Stomach (tissue), 9 donors: Measurements from ENCODE around the gene IL17REL. TPM values are rescaled to one million over a fixed set of nuclear protein-coding genes. Genes with fewer than 3 reads are reported as not detected.
A peak's percentile ranks its signal among the peaks of the same experiment; 100 is the strongest.

Source experiments
- DNase-seq, 2 donors: peaks; one replicate each; pipeline versions ENCODE4 v3.0.0 to v3.0.0-alpha.2; 2013 to 2019
- H3K27ac ChIP-seq, 5 donors: fragments of 200-600 bp in 4 of 5; sonication (generic) in 4 of 5; one replicate each; pipeline ENCODE4 v1.5.1; 2013 to 2019; ENCODE audit warnings: mild to moderate bottlenecking in 1 of 5, moderate library complexity in 1 of 5
- H3K27me3 ChIP-seq, 3 donors: fragments of 200-600 bp; sonication (generic); one replicate each; pipeline ENCODE4 v1.5.1; 2017 to 2019; ENCODE audit warnings: mixed run types in 1 of 3
- H3K36me3 ChIP-seq, 4 donors: fragments of 200-600 bp; sonication (generic); 1 replicate in 3 of 4; 2 replicates in 1 of 4; pipeline ENCODE4 v1.5.1; 2016 to 2019
- H3K4me1 ChIP-seq, 4 donors: fragments of 200-600 bp; sonication (generic); one replicate each; pipeline ENCODE4 v1.5.1; 2016 to 2019
- H3K4me3 ChIP-seq, 4 donors: fragments of 200-600 bp; sonication (generic) in 3 of 4; one replicate each; pipeline ENCODE4 v1.5.1; 2016 to 2019; ENCODE audit warnings: mild to moderate bottlenecking in 1 of 4
- H3K9me3 ChIP-seq, 4 donors: fragments of 200-600 bp; sonication (generic); one replicate each; pipeline ENCODE4 v1.5.1; 2016 to 2019
- CTCF ChIP-seq, 7 experiments: fragments of 450-650 bp in 4 of 7; fragments of 200-600 bp in 3 of 7; sonication (generic) in 3 of 7; IDR thresholded peaks; one replicate each; pipeline ENCODE4 v1.5.1; 2016 to 2019; ENCODE audit warnings: antibody characterized with exemption in 7 of 7, control low read depth in 2 of 7, mild to moderate bottlenecking in 1 of 7
- EP300 ChIP-seq: sonication (generic); formaldehyde crosslinking; IDR thresholded peaks from one replicate; pipeline ENCODE4 v1.6.1; 2017; ENCODE audit warnings: antibody characterized with exemption
- POLR2A ChIP-seq, 4 donors: fragments of 450-650 bp; IDR thresholded peaks; one replicate each; pipeline ENCODE4 v1.6.1; 2016; ENCODE audit warnings: antibody characterized with exemption in 4 of 4, control low read depth in 2 of 4, mild to moderate bottlenecking in 1 of 4, moderate library complexity in 1 of 4
- POLR2AphosphoS5 ChIP-seq, 3 donors: sonication (generic); formaldehyde crosslinking; IDR thresholded peaks; one replicate each; pipeline ENCODE4 v1.6.1; 2016; ENCODE audit warnings: antibody characterized with exemption in 3 of 3
- WGBS, 5 donors: extraction: QIAGEN DNeasy Blood & Tissue Kit in 3 of 5; methylation state at CpG; one replicate each; pipeline versions ENCODE4 v1.1.5 to v1.1.7; 2013 to 2018; 5-methylcytosine and 5-hydroxymethylcytosine counted together
- intact Hi-C: fragments of 100-400 bp; cut with DNase I; formaldehyde crosslinking; loops from one replicate; pipeline ENCODE4 v1.15.1; 2023; ENCODE audit warnings: low total_unique reads
- polyA plus RNA-seq, 3 donors: library from polyadenylated mRNA; stranded (reverse); fragments of 200-250 nt; gene quantifications; one replicate each; pipeline ENCODE4 v1.2.3, GENCODE V29; 2013
- total RNA-seq, 5 donors: library from RNA; depleted of rRNA; stranded (reverse); fragments of >200 nt; gene quantifications; one replicate each; pipeline versions ENCODE4 v1.1.0 to v1.2.3, GENCODE V29; 2014 to 2016
- donor health status: healthy with polysubstance abuse.
- donor health status: Bipolar disorder and iron deficiency.
- donor health status: healthy.

The IL17REL gene
- total and polyA plus RNA-seq, 8 donors: 0.03 to 1.2 (median 0.89) TPM; not detected in 4

GRCh38 chr22:49955581-49956417 lies 56.8 kb downstream of the IL17REL start:
- no peak for DNase-seq
- Histone ChIP-seq H3K9me3 (no peaks in the 10 kb centered on the region), H3K4me1 (peaks cover 48 to 87% (median 81%) of the 10 kb centered on the region in 4 donors), H3K27ac (peak overlapping the region; percentile 94 to 98 (median 98)), H3K4me3 (no peak overlapping the region), H3K27me3 (no peaks in the 10 kb centered on the region), H3K36me3 (no peaks in the 10 kb centered on the region)
- TF ChIP-seq POLR2AphosphoS5 (IDR thresholded peaks at IDR 0.05) (no peak), POLR2A (IDR thresholded peaks at IDR 0.05) (no peak), CTCF (IDR thresholded peaks at IDR 0.05) (no peak), EP300 (no peak)
- 77 to 90% (median 85%) methylated on average over 14 to 22 of the region's 22 CpGs for WGBS, 5 donors
- intact Hi-C loops: no loop called here

DNA sequence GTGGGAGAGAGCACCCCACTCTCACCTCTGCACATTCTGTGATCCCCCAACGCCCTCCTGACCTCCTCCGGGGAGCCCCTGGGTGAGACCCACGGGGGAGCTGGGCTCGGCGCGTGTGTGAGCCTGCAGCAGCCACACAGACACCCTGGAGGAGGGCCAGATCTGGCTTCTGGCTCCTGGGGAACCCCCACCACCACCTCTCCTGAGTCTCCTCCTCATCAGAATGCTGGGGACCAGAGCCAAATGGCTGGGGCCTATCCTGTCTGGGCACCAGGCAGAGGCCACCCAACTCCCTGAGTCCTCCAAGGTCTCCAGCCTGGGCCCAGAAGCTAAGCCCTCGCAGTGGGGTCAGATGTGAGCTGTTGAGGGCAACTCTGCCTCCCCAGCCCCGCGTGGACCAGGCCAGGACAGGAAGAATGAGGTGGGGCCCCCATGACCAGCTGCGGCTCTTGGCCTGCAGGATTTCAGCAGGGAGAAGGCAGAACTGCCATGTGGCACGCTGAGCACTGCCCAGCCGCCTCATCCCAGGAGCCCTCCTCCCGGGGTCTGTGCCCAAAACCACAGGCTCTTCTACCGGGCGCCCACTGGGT lies 57.5 kb downstream of the IL17REL start:
- no peak for DNase-seq
- H3K4me1 ChIP-seq: peaks cover 50 to 92% (median 81%) of the 10 kb centered on the region in 4 donors
- no peaks in the 10 kb centered on the region for H3K27me3 ChIP-seq
- 53 to 71% (median 62%) methylated on average over 12 to 15 of the region's 15 CpGs for WGBS, 5 donors
- peak overlapping the region; percentile 94 to 98 (median 98) for H3K27ac ChIP-seq
- intact Hi-C loops: no loop called here
- H3K36me3 ChIP-seq: no peaks in the 10 kb centered on the region
- H3K4me3 ChIP-seq: no peak overlapping the region
- TF ChIP-seq POLR2AphosphoS5 (IDR thresholded peaks at IDR 0.05) (no peak), POLR2A (IDR thresholded peaks at IDR 0.05) (no peak), EP300 (no peak)
- H3K9me3 ChIP-seq: no peaks in the 10 kb centered on the region

DNA sequence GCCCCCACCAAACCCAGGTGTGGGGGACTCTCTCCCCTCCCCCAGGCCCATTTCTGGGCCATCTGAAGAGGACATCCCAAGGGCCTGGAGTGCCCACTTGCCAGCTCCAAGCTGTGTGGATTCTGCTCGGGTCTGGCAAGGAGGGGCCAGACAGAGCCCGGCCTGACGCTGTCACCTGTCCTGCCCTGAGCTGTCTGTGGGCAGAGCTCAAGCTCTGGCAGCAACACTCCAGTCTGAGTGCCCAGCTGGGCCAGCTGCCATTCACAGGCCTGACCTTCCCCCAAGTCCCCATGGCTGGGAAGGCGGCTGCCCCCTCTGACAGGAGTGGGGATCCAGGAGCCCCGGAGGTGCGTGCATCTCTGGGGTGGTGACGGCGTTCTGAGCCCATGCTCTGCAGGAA lies 58.2 kb downstream of the IL17REL start:
- intact Hi-C loops: no loop called here
- Histone ChIP-seq H3K27me3 (no peaks in the 10 kb centered on the region), H3K9me3 (no peaks in the 10 kb centered on the region), H3K4me3 (no peak overlapping the region), H3K36me3 (no peaks in the 10 kb centered on the region), H3K27ac (peak overlapping the region; percentile 94 to 98 (median 98)), H3K4me1 (peaks cover 54 to 91% (median 81%) of the 10 kb centered on the region in 4 donors)
- no peak for TF ChIP-seq EP300
- no peak for TF ChIP-seq POLR2A (IDR thresholded peaks at IDR 0.05)
- peak in 1 of 3 donors; percentile 24 for TF ChIP-seq POLR2AphosphoS5 (IDR thresholded peaks at IDR 0.05)
- no peak for TF ChIP-seq CTCF (IDR thresholded peaks at IDR 0.05)
- DNase-seq: peak in 1 of 2 donors; percentile 68
- 51 to 83% (median 62%) methylated on average over 6 to 8 of the region's 8 CpGs; no CpG with 5 or more reads in 1 of the 5 donors for WGBS, 5 donors

DNA sequence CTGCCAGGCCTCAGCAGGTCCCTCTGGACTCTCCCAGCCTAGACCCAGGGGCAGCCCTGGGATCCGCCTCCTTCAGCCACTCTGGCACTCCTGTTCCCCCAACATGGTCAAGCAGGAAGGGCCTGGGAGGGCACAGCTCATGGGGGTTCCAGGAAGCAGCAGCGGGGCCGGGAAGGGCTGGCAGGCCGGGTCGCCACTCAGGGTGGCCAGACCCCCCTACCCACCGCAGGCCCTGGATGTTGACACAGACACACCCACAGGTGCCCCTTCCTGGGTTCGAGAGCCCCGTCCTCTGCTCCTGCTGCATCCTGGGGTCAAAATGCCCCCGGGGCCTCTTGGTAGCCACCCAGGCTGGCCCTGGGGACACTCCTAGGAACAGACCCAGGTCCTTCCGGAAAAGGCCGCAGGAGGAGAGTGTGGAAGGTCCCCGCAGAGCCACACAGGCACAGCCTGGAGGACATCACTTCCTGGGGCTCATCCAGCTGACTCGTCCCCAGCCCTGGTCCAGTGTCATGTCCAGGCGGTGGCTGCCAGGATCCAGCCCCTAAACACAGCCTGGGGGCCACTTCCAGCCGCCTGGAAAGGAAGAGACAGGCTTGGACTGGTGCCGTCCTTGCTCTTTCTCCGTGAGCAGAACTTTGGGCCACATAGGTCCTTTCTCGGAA lies 58.8 kb downstream of the IL17REL start:
- 62 to 82% (median 69%) methylated on average over 9 to 18 of the region's 18 CpGs for WGBS, 5 donors
- Histone ChIP-seq H3K4me1 (peaks cover 49 to 85% (median 76%) of the 10 kb centered on the region in 4 donors), H3K4me3 (no peak overlapping the region), H3K36me3 (no peaks in the 10 kb centered on the region), H3K27ac (peak overlapping the region; percentile 94 to 98 (median 98)), H3K9me3 (no peaks in the 10 kb centered on the region), H3K27me3 (no peaks in the 10 kb centered on the region)
- intact Hi-C loops: no loop called here
- no peak for TF ChIP-seq POLR2AphosphoS5 (IDR thresholded peaks at IDR 0.05)
- TF ChIP-seq POLR2A (IDR thresholded peaks at IDR 0.05): no peak
- TF ChIP-seq CTCF (IDR thresholded peaks at IDR 0.05): no peak
- TF ChIP-seq EP300: no peak
- DNase-seq: no peak
